Activated CD4-positive, alpha-beta T cell treated with anti-CD3 and anti-CD28 coated beads, Interleukin-2, amount 50 U/mL, for 1 hour (primary cell): Measurements from ENCODE around the gene PAMR1.

Source experiments
- DNase-seq: peaks from one replicate; pipeline ENCODE4 v3.0.0-alpha.2; 2020

The PAMR1 gene

GRCh38 chr11:35393098-35393497, 132.3 kb downstream of the PAMR1 start:
- no peak for DNase-seq

- DNase-seq, result peak; percentile 88
Measured at GRCh38 chr11:35391922-35392688, 133.3 kb downstream of the PAMR1 start.

GRCh38 chr11:35390737-35391682, 134.4 kb downstream of the PAMR1 start:
- DNase-seq, result peak; percentile 8

- no peak for DNase-seq
Measured at GRCh38 chr11:35389897-35390465, 135.4 kb downstream of the PAMR1 start.

GRCh38 chr11:35389112-35389511, 136.3 kb downstream of the PAMR1 start:
- no peak for DNase-seq

GRCh38 chr11:35388061-35388460, 137.4 kb downstream of the PAMR1 start:
- no peak for DNase-seq

GRCh38 chr11:35387111-35387982, 138.1 kb downstream of the PAMR1 start:
- DNase-seq, result no peak

- no peak for DNase-seq
Measured at GRCh38 chr11:35383953-35384352, 141.5 kb downstream of the PAMR1 start.
